ENCODE measurements around the gene CXCL9.

- TF ChIP-seq YY1 (IDR thresholded peaks at IDR 0.05; ENCODE audit: insufficient read depth, insufficient read length) = no peak
- TF ChIP-seq ZNF274 (IDR thresholded peaks at IDR 0.05; ENCODE audit: low read depth, low read length) = no peak
- no peak for TF ChIP-seq SUZ12 (IDR thresholded peaks at IDR 0.05; ENCODE audit: extremely low read depth, insufficient read depth, insufficient read length)
Observed at GRCh38 chr4:76022031-76022430, 14.7 kb upstream of the CXCL9 start.

Data from NT2/D1 (cell line).